Right lobe of liver (tissue), 6 donors: ENCODE results near the gene MAP3K19. TPM values are rescaled to one million over a fixed set of nuclear protein-coding genes. Genes with fewer than 3 reads are reported as not detected.

Source experiments
- ATAC-seq, 4 donors: fragments of 200-7000 bp; cut with Tn5 transposase; one replicate each; pipeline ENCODE4 v1.9.1; 2020; ENCODE audit warnings: mild to moderate bottlenecking in 4 of 4, moderate library complexity in 4 of 4
- DNase-seq, 3 donors: peaks; one replicate each; pipeline ENCODE4 v3.0.0-alpha.2; 2020
- H3K27ac ChIP-seq, 3 donors: fragments of 200-600 bp; one replicate each; pipeline ENCODE4 v1.8.0; 2022
- H3K27me3 ChIP-seq, 2 donors: fragments of 200-600 bp; one replicate each; pipeline ENCODE4 v1.8.0; 2022
- H3K36me3 ChIP-seq, 4 donors: fragments of 200-600 bp; sonication (generic) in 1 of 4; one replicate each; pipeline versions ENCODE4 v1.5.1 to v1.8.0; 2017 to 2022; ENCODE audit warnings: control low read depth in 1 of 4
- H3K4me1 ChIP-seq, 4 donors: fragments of 200-600 bp; sonication (generic) in 1 of 4; one replicate each; pipeline versions ENCODE4 v1.5.1 to v1.8.0; 2017 to 2022; ENCODE audit warnings: control low read depth in 1 of 4
- H3K4me3 ChIP-seq, 3 donors: fragments of 200-600 bp; one replicate each; pipeline ENCODE4 v1.8.0; 2022
- H3K9me3 ChIP-seq, 4 donors: fragments of 200-600 bp; sonication (generic) in 1 of 4; one replicate each; pipeline versions ENCODE4 v1.5.1 to v1.8.0; 2017 to 2022; ENCODE audit warnings: control low read depth in 1 of 4
- CTCF ChIP-seq, 4 donors: fragments of 200-600 bp in 3 of 4; fragments of 450-650 bp in 1 of 4; IDR thresholded peaks; one replicate each; pipeline versions ENCODE4 v1.5.1 to v1.8.0; 2016 to 2022; ENCODE audit warnings: antibody characterized with exemption in 4 of 4, mild to moderate bottlenecking in 2 of 4
- POLR2A ChIP-seq: fragments of 450-650 bp; IDR thresholded peaks from one replicate; pipeline ENCODE4 v1.6.1; 2017; ENCODE audit warnings: antibody characterized with exemption, mild to moderate bottlenecking
- WGBS: methylation state at CpG from one replicate; pipeline ENCODE4 v1.1.6; 2018; ENCODE audit warnings: low coverage, low lambda C conversion rate; ENCODE audit not compliant: insufficient coverage; ENCODE audit errors: missing lambda C conversion rate; 5-methylcytosine and 5-hydroxymethylcytosine counted together
- intact Hi-C, 2 donors: fragments of 100-400 bp; cut with DNase I; formaldehyde crosslinking; loops; one replicate each; pipeline versions ENCODE4 v1.11.2 to v1.14.1; 2022
- total RNA-seq, 6 experiments: library from RNA; depleted of rRNA in 2 of 6; stranded (reverse); fragments of >200 nt in 2 of 6; fragmentation: NEBNext Ultra II Directional in 3 of 6; extraction: Animal tissue kit (Norgen Biotek cat#: 25700) in 3 of 6; gene quantifications; one replicate each; pipeline versions ENCODE4 v1.1.0 to v1.2.4, GENCODE V29; 2016 to 2023
- donor health status: DM: no; HTN: yes; CAD: no.
- donor health status: DM: no; HTN: no; CAD: no.
- donor health status: DM: no; HTN: no; CAD: no.
- donor health status: DM: no; HTN: yes; CAD: no.
- donor health status: DM: no; HTN: yes; CAD: no.

Gene MAP3K19
- total RNA-seq, 6 experiments from 2014 or later: not detected

- H3K4me3 ChIP-seq: no peak overlapping the region
These were observed 8.0 kb upstream of the MAP3K19 start for GRCh38 chr2:135055182-135055786.

GRCh38 chr2:135052997-135053474 lies 5.8 kb upstream of the MAP3K19 start:
- ATAC-seq (peak; percentile 7 to 24 (median 17)), DNase-seq (no peak)
- H3K27me3 ChIP-seq: no peaks in the 10 kb centered on the region

More at GRCh38 chr2:135055182-135055786, 8.0 kb upstream of the MAP3K19 start:
- H3K36me3 ChIP-seq: peaks cover 0 to 2% (median 0%) of the 10 kb centered on the region in 4 donors
- peaks cover 0 to 20% (median 4%) of the 10 kb centered on the region in 4 donors for H3K4me1 ChIP-seq
- no peaks in the 10 kb centered on the region for H3K27me3 ChIP-seq
- no peak for TF ChIP-seq CTCF (IDR thresholded peaks at IDR 0.05)
- TF ChIP-seq POLR2A: no peak
- H3K9me3 ChIP-seq: no peaks in the 10 kb centered on the region
- 100% methylated on average over 2 of the region's 2 CpGs for WGBS
- DNase-seq (no peak), ATAC-seq (no peak)
- no peak overlapping the region for H3K27ac ChIP-seq
- intact Hi-C loops: no loop called here

GRCh38 chr2:135052042-135052876 lies 5.0 kb upstream of the MAP3K19 start, which contains the start of gene RAB3GAP1:
Gene RAB3GAP1, plus strand, starts transcription at chr2:135052292. Its CDS starts 16 bp downstream, at chr2:135052308.
- ATAC-seq: peak; percentile 94 to 96 (median 94)
- H3K4me1 ChIP-seq: peaks cover 0 to 20% (median 4%) of the 10 kb centered on the region in 4 donors
- DNase-seq: peak; percentile 80 to 84 (median 81)
- TF ChIP-seq POLR2A: peak; percentile 48
- TF ChIP-seq CTCF (IDR thresholded peaks at IDR 0.05): no peak
- intact Hi-C loops: no loop called here
- no peaks in the 10 kb centered on the region for H3K9me3 ChIP-seq
- H3K27me3 ChIP-seq: no peaks in the 10 kb centered on the region
- H3K36me3 ChIP-seq: no peaks in the 10 kb centered on the region
- H3K4me3 ChIP-seq: peak within 1 kb of the TSS; percentile 62 to 92 (median 90)
- H3K27ac ChIP-seq: peak within 1 kb of the TSS; percentile 91 to 95 (median 94)
- WGBS: under 1% methylated on average over 35 of the region's 45 CpGs

More at GRCh38 chr2:135052997-135053474, 5.8 kb upstream of the MAP3K19 start:
- H3K9me3 ChIP-seq: no peaks in the 10 kb centered on the region
- H3K4me1 ChIP-seq: peaks cover 0 to 20% (median 4%) of the 10 kb centered on the region in 4 donors
- H3K27ac ChIP-seq: peak overlapping the region; percentile 91 to 95 (median 94)
- intact Hi-C loops: no loop called here
- WGBS: 8% methylated on average over 15 of the region's 15 CpGs
- H3K4me3 ChIP-seq: peak overlapping the region; percentile 62 to 92 (median 90)
- TF ChIP-seq CTCF (IDR thresholded peaks at IDR 0.05) (no peak), POLR2A (no peak)
- H3K36me3 ChIP-seq: no peaks in the 10 kb centered on the region

GRCh38 chr2:135050684-135051083 lies 3.4 kb upstream of the MAP3K19 start:
- Histone ChIP-seq H3K27me3 (no peaks in the 10 kb centered on the region), H3K9me3 (no peaks in the 10 kb centered on the region), H3K4me3 (no peak overlapping the region), H3K36me3 (no peaks in the 10 kb centered on the region), H3K4me1 (peaks cover 0 to 20% (median 4%) of the 10 kb centered on the region in 4 donors), H3K27ac (no peak overlapping the region)
- DNase-seq: no peak
- no peak for TF ChIP-seq CTCF (IDR thresholded peaks at IDR 0.05)
- TF ChIP-seq POLR2A: no peak
- intact Hi-C loops: no loop called here
- no peak for ATAC-seq
- WGBS: 91% methylated on average over 5 of the region's 6 CpGs
